Fibroblast of peridontal ligament (primary cell): ENCODE results near the gene ZDHHC13.
"Not testable (repeated sequence)": the region's sequence is repeated elsewhere in the genome, so short reads cannot be mapped to it uniquely, and the experiment has no call there.

Experiments
- DNase-seq: peaks from one replicate; pipeline ENCODE4 v3.0.0-alpha.2; 2010; ENCODE audit errors: extremely low read depth

ZDHHC13 gene

GRCh38 chr11:19100885-19101284 lies 16.1 kb upstream of the ZDHHC13 start:
- DNase-seq: no peak

DNA sequence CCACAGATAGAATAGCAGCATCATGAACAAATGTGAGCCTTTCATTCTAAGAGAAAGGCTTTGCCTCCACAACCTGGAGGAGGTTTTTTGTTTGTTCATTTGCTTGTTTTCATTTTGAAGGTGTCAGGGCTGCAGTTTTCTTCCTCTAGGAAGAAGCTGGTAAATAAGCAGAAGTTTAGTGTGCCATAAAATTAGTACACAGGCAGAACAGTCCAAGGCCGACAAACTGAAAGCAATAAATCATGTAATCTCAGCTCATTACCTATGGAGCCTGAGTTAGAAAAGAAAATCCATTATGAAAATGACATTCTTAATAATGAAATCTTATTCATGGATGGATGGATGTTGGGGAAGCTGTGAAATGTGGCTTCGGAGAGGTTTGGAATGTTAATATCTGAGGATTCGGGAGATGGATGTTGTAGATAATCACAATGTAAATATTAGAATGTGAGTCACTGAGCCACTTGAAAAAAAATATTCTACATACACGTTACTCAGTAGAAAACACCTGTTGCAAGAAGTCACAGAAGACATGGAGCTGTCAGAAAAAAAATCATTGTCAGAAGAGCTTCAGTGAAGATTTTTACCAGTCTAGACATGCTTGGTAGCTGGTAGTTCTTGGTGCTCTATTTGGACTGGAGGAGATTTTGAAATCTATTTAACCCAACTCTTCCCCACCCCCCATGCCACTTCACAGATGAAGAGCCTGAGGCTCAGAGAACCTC lies 15.0 kb upstream of the ZDHHC13 start:
- DNase-seq: no peak

GRCh38 chr11:19102521-19102900 lies 14.5 kb upstream of the ZDHHC13 start:
- no peak for DNase-seq

DNA sequence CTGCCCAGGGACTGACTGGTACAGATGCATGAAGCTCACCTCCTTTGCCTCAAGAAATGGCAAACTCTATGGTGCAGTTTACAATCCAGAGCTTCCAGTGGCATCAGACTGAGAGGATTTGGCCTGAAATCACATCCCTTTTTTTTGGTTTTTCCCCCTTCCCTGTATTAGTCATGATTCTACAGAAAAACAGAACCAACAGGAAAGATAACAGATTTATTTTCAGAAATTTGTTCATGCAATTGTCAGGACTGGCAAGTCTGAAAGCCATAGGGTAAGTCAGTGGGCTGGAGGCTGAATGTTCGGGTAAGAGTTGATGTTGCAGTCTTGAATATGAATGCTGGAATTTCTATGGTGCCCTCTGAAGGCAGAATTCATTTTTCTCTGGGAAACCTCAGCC lies 12.0 kb upstream of the ZDHHC13 start:
- DNase-seq: no peak

DNA sequence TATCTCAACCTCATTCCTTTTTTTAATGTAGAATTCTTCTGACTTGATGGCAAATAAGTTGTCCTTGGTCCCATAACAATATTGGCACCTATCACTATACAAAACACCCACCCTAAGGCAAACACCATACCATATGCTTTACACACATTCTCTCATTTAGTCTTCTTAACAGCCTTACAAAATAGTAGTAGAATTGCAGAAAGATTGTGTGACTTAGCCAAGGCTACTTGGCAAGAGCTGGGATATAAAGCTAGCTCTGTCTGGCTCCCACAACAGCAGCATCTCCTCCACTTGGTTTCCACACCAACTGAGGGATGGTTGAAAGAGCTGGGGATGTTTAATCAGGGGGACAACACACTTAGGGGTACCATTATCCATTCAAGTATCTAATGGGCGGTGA lies 9.8 kb upstream of the ZDHHC13 start:
- no peak for DNase-seq

DNA sequence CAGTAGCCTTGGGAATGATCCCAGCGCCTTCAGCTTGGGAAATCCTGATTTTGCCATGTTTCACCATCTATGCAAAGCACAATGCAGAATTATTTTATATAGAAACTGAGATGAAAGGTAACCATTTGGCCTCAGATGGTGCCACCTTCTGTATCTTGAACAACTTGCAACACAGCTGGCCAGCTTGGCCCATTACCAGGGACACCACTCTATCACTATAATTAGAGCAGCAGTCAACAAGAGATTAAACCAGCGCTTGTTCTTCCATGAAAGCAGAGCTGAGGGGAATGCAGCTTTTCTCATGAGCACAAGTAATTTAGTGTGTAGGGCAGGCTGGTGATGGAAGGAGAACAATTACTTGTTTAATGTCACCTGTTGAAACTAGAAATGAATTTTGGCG lies 6.7 kb upstream of the ZDHHC13 start:
- no peak for DNase-seq

DNA sequence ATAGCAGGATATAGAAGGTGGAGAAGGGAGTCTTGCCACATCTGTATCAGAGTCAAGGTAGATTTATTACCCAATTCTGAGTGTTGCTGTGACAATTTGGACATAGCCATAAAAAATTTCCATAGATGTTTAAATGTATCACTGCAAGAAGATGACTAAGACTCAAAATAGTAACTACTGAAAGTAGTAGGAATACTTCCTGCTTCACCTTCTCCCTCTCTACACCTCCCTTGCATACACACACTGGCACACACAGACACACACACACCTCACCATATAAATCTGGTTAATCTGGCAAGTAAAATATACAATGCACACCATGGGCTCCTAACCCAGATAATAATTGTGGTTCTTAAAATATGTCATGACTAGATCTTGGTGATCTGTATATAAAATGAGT lies 5.2 kb upstream of the ZDHHC13 start:
- DNase-seq: no peak

DNA sequence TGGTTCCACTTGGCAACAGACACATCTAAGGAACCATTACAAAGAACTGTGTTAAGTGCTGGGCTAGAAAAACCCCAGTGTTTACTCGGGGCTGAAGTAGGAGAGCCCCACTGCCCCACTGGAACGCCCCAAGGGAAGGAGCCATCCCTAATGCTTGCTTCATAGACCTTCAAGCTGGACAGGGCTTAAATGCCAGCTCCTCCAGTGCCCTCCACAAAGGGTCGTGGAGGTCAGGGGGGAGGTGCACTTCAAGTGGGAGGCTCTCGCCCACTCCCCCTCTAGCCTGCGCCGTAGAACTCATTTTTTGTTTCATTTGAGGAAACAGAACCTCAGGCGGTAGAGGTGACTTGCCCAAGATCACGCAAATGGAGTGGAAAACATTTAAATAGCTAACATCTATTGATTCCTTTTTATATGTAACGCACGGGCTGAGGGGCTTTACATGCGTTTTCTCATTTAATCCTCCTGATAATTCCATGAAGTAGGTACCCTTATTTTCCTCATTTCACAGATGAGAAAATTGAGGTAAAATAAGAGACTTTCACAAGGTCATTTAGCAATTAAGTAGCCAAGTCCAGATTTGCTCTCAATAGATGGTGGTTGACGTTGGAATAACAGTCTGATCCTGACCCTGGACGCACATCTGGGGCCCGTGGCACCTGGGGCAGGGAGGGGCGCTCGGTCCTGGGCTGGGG lies 545 bp upstream of the ZDHHC13 start:
- peak; percentile 5 for DNase-seq

GRCh38 chr11:19117760-19118097 lies 761 bp downstream of the ZDHHC13 start:
- DNase-seq: peak; percentile 23

DNA sequence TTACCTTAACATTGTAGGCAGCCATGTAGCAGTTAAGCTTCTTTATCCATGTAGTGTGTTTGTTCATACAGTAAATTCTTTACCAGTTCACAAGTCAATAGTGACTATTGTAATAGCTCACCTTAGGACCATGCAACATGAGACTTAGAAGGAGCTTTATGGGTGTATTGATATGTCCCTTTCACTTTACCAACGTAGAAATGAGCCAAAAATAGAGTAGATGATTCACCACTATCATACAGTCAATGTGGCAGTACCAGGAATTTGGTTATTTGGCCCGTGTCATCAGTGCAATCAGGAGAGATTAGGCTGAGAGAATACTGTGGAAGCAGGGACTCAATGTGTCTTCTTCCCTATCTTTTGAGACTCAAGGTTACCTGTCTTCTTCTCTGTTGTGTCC lies 4.7 kb downstream of the ZDHHC13 start:
- DNase-seq: peak; percentile 7

DNA sequence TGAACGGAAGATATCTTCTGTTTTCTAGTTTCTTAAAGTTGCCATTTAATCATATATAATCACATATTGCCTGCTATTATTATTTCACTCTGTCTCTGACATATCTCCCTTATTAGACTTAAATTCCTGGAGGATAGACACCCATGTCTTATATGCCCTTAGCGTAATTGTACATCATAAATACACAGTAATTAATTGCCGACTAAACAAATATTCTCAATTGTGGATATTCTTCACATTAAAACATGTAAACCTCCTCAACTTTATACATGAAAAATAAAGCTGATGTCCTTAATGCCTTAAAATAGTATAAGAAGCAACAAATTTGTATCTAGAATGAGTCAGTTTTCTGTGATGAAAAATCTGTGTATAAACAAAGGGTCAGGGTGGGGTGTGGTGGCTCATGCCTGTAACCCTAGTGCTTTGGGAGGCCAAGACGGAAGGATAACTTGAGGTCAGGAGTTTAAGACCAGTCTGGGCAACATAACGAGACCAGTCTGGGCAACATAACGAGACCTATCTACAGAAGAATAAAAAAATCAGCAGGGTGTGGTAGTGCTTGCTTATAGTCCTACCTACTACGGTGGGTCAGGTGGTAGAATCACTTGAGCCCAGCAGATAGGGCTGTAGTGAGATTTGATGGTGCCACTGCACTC lies 6.1 kb downstream of the ZDHHC13 start:
- DNase-seq: no peak

DNA sequence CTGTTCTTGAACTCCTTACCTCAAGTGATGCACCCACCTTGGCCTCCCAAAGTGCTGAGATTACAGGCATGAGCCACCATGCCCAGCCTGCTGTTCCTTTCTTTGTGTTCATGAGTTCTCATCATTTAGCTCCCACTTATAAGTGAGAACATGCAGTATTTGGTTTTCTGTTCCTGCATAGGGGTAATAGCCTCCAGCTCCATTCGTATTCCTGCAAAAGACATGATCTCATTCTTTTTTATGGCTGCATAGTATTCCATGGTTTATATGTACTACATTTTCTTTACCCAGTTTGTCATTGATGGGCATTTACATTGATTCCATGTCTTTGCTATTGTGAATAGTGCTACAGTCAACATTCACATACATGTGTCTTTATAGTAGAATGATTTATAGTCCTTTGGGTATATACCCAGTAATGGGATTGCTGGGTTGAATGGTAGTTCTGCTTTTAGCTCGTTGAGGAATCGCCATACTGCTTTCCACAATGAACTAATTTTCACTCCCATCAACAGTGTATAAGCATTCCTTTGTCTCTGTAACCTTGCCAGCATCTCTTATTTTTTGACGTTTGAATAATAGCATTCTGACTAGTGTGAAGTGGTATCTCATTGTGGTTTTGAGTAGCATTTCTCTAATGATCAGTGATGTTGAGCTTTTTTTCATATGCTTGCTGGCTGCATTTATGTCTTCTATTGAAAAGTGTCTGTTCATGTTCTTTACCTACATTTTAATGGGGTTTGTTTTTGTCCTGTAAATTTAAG lies 9.8 kb downstream of the ZDHHC13 start:
- not testable (repeated sequence) for DNase-seq

GRCh38 chr11:19134004-19134403 lies 17.0 kb downstream of the ZDHHC13 start:
- DNase-seq: no peak

DNA sequence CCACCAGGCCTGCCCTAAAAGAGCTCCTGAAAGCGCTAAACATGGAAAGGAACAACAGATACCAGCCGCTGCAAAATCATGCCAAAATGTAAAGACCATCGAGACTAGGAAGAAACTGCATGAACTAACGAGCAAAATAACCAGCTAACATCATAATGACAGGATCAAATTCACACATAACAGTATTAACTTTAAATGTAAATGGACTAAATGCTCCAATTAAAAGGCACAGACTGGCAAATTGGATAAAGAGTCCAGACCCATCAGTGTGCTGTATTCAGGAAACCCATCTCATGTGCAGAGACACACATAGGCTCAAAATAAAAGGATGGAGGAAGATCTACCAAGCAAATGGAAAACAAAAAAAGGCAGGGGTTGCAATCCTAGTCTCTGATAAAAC lies 19.9 kb downstream of the ZDHHC13 start:
- DNase-seq: not testable (repeated sequence)

DNA sequence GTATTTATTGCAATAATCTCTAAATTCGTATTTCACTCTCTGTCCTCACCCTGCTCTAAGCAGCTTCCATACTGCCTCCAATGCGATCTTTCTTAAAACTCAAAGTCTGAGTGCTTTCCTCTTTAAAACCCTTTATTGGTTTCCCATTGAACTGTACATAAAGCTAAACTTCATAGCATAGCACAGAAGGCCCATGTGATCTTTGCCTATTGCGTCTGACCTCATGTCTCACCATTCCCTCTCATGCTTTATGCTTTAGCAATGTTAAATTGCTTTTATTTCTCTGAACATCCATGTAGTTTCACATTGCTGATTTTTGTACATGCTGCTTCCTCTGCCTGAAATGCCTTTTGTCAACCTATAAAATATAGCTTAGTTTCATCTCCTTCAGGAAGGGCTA lies 28.4 kb downstream of the ZDHHC13 start:
- no peak for DNase-seq

- no peak for DNase-seq
Observed at GRCh38 chr11:19156892-19157291, 39.9 kb downstream of the ZDHHC13 start.

GRCh38 chr11:19160847-19161246 lies 43.9 kb downstream of the ZDHHC13 start:
- peak; percentile 16 for DNase-seq

- DNase-seq: no peak
Observed at GRCh38 chr11:19161651-19162050, 44.7 kb downstream of the ZDHHC13 start.

GRCh38 chr11:19162951-19163505 lies 46.1 kb downstream of the ZDHHC13 start:
- DNase-seq: no peak

DNA sequence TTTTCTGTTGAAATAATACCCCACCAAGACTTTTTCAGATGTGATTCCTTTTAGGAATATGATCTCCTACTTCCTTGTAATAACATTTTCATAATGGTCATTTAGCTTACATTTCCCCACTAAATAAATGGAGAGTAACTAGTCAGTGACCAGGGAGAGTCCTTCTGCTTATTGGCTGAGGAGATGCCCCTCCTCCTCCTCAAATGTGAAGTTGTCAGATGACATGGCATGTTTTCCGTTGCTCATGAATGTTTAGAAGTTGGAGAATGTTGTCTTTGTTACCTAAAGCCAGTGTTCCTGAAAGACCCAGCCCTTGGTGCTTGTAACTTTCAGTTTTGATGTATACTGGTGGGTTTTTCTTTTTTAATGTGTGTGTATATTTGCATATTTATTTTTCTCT lies 46.6 kb downstream of the ZDHHC13 start:
- DNase-seq: peak; percentile 2

- DNase-seq: no peak
Observed at GRCh38 chr11:19164230-19164855, 47.4 kb downstream of the ZDHHC13 start.

DNA sequence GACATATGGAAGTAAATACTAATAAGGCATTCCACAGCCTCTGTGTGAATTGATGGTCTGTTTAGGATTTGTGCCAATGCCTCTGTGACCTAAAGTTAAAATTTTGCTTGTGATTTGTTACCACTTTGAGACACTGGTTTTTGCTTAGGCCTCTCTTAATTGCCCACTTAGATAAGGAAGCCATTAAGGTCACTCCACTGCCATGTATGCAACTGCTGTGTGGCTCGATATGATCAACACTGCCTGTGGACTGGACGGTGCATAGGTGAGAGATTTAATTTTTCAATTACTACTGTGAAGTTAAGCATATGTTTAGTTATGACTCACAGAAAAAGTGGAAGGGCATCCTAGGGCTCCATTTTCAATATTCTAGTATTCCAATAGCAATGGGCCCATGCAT lies 47.9 kb downstream of the ZDHHC13 start:
- no peak for DNase-seq
